Erythroblast (primary cell): ENCODE measurements around the gene OR6S1.

ENCODE experiments used
- GATA1 ChIP-seq: IDR thresholded peaks from 2 replicates; pipeline ENCODE4 v1.6.1; 2011; ENCODE audit warnings: low read depth, mild to moderate bottlenecking, control low read depth, low read length, moderate library complexity
- POLR2A ChIP-seq: IDR thresholded peaks from 2 replicates; pipeline ENCODE4 v1.6.1; 2011; ENCODE audit warnings: mild to moderate bottlenecking, low read length

DNA sequence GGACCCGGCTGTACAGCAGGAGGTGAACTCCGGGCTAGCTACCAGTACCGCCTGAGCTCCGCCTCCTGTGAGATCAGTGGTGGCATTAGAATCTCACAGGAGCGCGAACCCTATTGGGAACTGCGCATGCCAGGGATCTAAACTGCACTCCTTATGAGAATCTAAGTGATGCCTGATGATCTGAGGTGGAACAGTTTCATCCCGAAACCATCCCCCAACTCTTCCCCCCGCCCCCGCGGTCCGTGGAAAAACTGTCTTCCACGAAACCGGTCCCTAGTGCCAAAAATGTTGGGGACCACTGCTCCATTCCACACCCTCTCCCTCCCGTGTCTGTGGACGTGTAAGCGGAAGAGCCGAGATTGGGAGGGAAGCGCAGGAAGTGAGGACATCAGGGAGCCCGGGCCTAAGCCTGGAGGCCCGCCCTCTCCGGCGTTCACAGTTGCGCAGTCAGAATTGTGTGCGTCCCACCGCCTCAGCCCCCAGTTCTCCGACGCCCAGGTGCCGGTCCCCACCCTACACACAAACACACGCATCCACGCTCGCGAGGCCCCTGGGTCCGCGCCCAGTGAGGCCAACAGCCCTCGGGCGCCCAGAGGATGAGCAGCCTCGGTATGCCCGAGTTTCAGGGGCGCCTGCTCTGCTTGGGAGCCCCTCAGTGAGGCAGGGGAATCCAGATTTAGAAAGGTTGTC lies 41.1 kb upstream of the OR6S1 start:
- TF ChIP-seq POLR2A (no peak), GATA1 (no peak)
